ENCODE data around the gene PDPK1. TPM values are rescaled to one million over a fixed set of nuclear protein-coding genes. Genes with fewer than 3 reads are reported as not detected.

Gene PDPK1
- total and polyA plus RNA-seq, 2 of the 4 experiments (the other 2 are of a cell fraction): 10.6 to 27.3 TPM

GRCh38 chr16:2610781-2611498 is 73.1 kb downstream of the PDPK1 start:
- Histone ChIP-seq H3K27ac (ENCODE audit: insufficient read depth, low read length) (no peak overlapping the region), H3K4me2 (ENCODE audit: low read depth, low read length) (no peak overlapping the region), H3K4me1 (ENCODE audit: control insufficient read depth, insufficient read depth, low read length) (no peaks in the 10 kb centered on the region; the same call in 1 of the 2 replicates), H4K8ac (ENCODE audit: low read depth in 2 of 2, low read length in 2 of 2) (no peak overlapping the region), H2AFZ (replicated peaks; ENCODE audit: low read length, poor library complexity) (no peak overlapping the region), H3K9me3 (ENCODE audit: control insufficient read depth, insufficient read depth, low read length) (no peaks in the 10 kb centered on the region), H4K91ac (ENCODE audit: insufficient read depth, low read depth, low read length) (no peak overlapping the region), H2BK5ac (ENCODE audit: low read depth, low read length, poor library complexity, severe bottlenecking) (no peak overlapping the region), H2AK5ac (ENCODE audit: low read depth, low read length) (no peak overlapping the region), H3K23ac (ENCODE audit: low read depth, low read length) (no peak overlapping the region), H3K4ac (ENCODE audit: low read depth, low read length) (no peak overlapping the region), H4K20me1 (ENCODE audit: insufficient read depth, low read length) (peaks cover 22% of the 10 kb centered on the region), H3K14ac (replicated peaks; ENCODE audit: low read depth, low read length) (no peak overlapping the region), H3K79me1 (ENCODE audit: low read depth in 1 of 2, low read length in 2 of 2) (peaks cover 0 to 20% of the 10 kb centered on the region in 2 experiments; a peak in 2 of 4 replicates), H3K27me3 (ENCODE audit: control insufficient read depth, insufficient read depth, low read length) (no peaks in the 10 kb centered on the region), H3K36me3 (ENCODE audit: control insufficient read depth, insufficient read depth, low read length) (peaks cover 22% of the 10 kb centered on the region), H3K56ac (ENCODE audit: extremely low read depth, insufficient read depth, low read length) (no peak overlapping the region), H3K9ac (ENCODE audit: low read depth, low read length) (no peak overlapping the region), H2AK9ac (replicated peaks; ENCODE audit: low read depth, low read length, poor library complexity) (no peak overlapping the region), H4K5ac (ENCODE audit: low read depth, low read length) (no peak overlapping the region), H3K18ac (ENCODE audit: low read depth, low read length) (no peak overlapping the region), H3K9me1 (ENCODE audit: insufficient read depth, low read length) (no peaks in the 10 kb centered on the region), H2BK20ac (ENCODE audit: low read depth, low read length) (no peak overlapping the region), H3K4me3 (ENCODE audit: insufficient read depth, low read depth, low read length) (no peak overlapping the region), H2BK15ac (ENCODE audit: low read depth, low read length) (no peak overlapping the region), H2BK120ac (ENCODE audit: low read depth, low read length) (no peak overlapping the region)
- intact Hi-C loops (cut with micrococcal nuclease) (no loop called here), dilution Hi-C loops (cut with HindIII; ENCODE audit: low sequenced_read_pairs, unreplicated experiment) (no loop called here), in situ Hi-C loops (cut with MboI; ENCODE audit: low sequenced_read_pairs) (no loop called here)
- BruUV-seq (replicated peaks): no TSS peak
- POLR2A ChIA-PET (ENCODE audit: unreplicated experiment): no interaction called here
- TF ChIP-seq SMC3 (IDR thresholded peaks at IDR 0.05; ENCODE audit: low read depth, low read length) (no peak), FOS (IDR thresholded peaks at IDR 0.05; ENCODE audit: low read depth, low read length) (no peak), MXI1 (IDR thresholded peaks at IDR 0.05; ENCODE audit: borderline replicate concordance, low read depth, low read length) (no peak), CTCF (conservative IDR thresholded peaks at IDR 0.05; ENCODE audit: low read depth, low read length) (no peak), USF2 (IDR thresholded peaks at IDR 0.05; ENCODE audit: low read depth, low read length) (no peak), MAFK (IDR thresholded peaks at IDR 0.05; ENCODE audit: low read depth, low read length) (no peak), CHD1 (IDR thresholded peaks at IDR 0.05; ENCODE audit: low read depth, low read length) (no peak), BHLHE40 (IDR thresholded peaks at IDR 0.05; ENCODE audit: low read depth, low read length) (no peak), CEBPB (IDR thresholded peaks at IDR 0.05; ENCODE audit: low read depth, low read length) (no peak), RAD21 (IDR thresholded peaks at IDR 0.05; ENCODE audit: low read length) (no peak)
- 95% methylated on average over 15 of the region's 29 CpGs; no CpG with 5 or more reads in 1 of the 2 experiments for WGBS, 2 experiments (ENCODE audit: extremely low coverage in 2 of 2, insufficient read length in 1 of 2)
- CTCF ChIA-PET: no interaction called here
- ATAC-seq (ENCODE audit: low read depth) (no peak), DNase-seq (no peak)

Measured in IMR-90 (cell line).